DND-41 (cell line): ENCODE results near the gene RASL10B.

ENCODE experiments used
- CTCF ChIP-seq: IDR thresholded peaks from 2 replicates; pipeline ENCODE4 v1.5.1; 2012; ENCODE audit warnings: borderline replicate concordance, low read length, moderate library complexity, mild to moderate bottlenecking; ENCODE audit not compliant: poor library complexity, severe bottlenecking; ENCODE audit errors: extremely low read depth
- EZH2 ChIP-seq: IDR thresholded peaks from 3 replicates; pipeline ENCODE4 v1.6.1; 2012; ENCODE audit warnings: borderline replicate concordance, low read depth, mild to moderate bottlenecking, moderate library complexity, low read length, inconsistent platforms; ENCODE audit not compliant: severe bottlenecking

DNA sequence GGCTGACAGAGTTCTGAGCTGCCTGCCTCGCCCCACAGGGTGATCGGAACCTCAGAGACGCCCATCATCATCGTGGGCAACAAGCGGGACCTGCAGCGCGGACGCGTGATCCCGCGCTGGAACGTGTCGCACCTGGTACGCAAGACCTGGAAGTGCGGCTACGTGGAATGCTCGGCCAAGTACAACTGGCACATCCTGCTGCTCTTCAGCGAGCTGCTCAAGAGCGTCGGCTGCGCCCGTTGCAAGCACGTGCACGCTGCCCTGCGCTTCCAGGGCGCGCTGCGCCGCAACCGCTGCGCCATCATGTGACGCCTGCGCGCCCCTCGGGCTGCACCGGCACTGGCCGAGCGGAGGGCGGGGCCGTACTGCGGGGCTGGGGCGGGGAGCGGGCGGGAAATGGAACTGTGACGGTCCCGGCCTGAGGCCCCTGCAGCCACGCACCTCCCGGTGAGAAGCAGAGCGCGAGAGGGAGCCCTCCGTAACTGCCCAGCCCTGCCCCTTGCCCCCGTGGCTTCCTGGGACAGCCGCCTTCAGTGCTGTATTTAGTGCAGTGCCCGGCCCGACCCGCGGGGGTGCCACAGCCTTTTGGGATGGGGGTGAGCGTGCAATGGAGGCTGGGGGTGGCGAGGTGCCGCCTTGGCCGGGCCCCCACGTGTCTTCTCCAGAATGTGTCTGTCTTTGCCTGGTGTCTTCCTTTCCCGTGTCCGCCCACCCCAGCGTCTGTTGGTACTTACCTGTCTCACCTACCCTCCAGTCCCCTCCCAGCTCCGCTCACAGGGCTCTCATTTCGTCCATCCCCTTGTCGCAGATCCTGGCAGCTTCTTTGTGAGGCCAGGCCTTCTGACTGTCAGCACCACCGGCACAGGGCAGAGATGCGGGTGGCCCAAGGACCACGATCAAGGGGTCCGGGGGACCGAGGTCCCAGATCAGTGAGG is 9.8 kb downstream of the RASL10B start:
- TF ChIP-seq CTCF, result no peak
- TF ChIP-seq EZH2, result no peak
